ENCODE data around the gene FUT2.

FUT2 gene

GRCh38 chr19:48724796-48725753 is 29.3 kb downstream of the FUT2 start:
- no peak for DNase-seq (ENCODE audit: low read depth in 2 of 2)

GRCh38 chr19:48726556-48726955 is 30.8 kb downstream of the FUT2 start:
- no peak for DNase-seq (ENCODE audit: low read depth in 2 of 2)

- DNase-seq (ENCODE audit: low read depth in 2 of 2) = no peak
Measured at GRCh38 chr19:48728911-48729664, 33.3 kb downstream of the FUT2 start.

- no peak for DNase-seq (ENCODE audit: low read depth in 2 of 2)
Measured at GRCh38 chr19:48731452-48731851, 35.7 kb downstream of the FUT2 start.

GRCh38 chr19:48734625-48735024 is 38.9 kb downstream of the FUT2 start:
- no peak for DNase-seq (ENCODE audit: low read depth in 2 of 2)

GRCh38 chr19:48735031-48735615 is 39.4 kb downstream of the FUT2 start:
- DNase-seq (ENCODE audit: low read depth in 2 of 2) = no peak

- no peak for DNase-seq (ENCODE audit: low read depth in 2 of 2)
Measured at GRCh38 chr19:48737360-48737998, 41.7 kb downstream of the FUT2 start.

GRCh38 chr19:48738557-48739403 is 43.0 kb downstream of the FUT2 start:
- peak; percentile 72 to 75 for DNase-seq (ENCODE audit: low read depth in 2 of 2)

GRCh38 chr19:48739404-48740163 is 43.8 kb downstream of the FUT2 start:
- DNase-seq (ENCODE audit: low read depth in 2 of 2) = no peak

- DNase-seq (ENCODE audit: low read depth in 2 of 2) = no peak
Measured at GRCh38 chr19:48740164-48740972, 44.6 kb downstream of the FUT2 start, which contains the start of gene RASIP1. Gene RASIP1, minus strand, starts transcription at chr19:48740610. Its CDS starts 328 bp downstream, at chr19:48740282.

- no peak for DNase-seq (ENCODE audit: low read depth in 2 of 2)
Measured at GRCh38 chr19:48741129-48741999, 45.6 kb downstream of the FUT2 start.

- DNase-seq (ENCODE audit: low read depth in 2 of 2) = no peak
Measured at GRCh38 chr19:48742096-48742495, 46.3 kb downstream of the FUT2 start.

GRCh38 chr19:48745208-48745995 is 49.6 kb downstream of the FUT2 start:
- DNase-seq (ENCODE audit: low read depth in 2 of 2) = peak in 1 of 2 donors; percentile 24

GRCh38 chr19:48746110-48746509 is 50.3 kb downstream of the FUT2 start:
- DNase-seq (ENCODE audit: low read depth in 2 of 2) = no peak

GRCh38 chr19:48746738-48747575 is 51.2 kb downstream of the FUT2 start, which contains the start of gene IZUMO1:
Gene IZUMO1, minus strand, starts transcription at chr19:48746909. Its CDS starts 1,050 bp downstream, at chr19:48745859.
- no peak for DNase-seq (ENCODE audit: low read depth in 2 of 2)

- no peak for DNase-seq (ENCODE audit: low read depth in 2 of 2)
Measured at GRCh38 chr19:48749571-48750198, 53.9 kb downstream of the FUT2 start.

All from stimulated activated CD8-positive, alpha-beta memory T cell treated with anti-CD3 and anti-CD28 coated beads, Interleukin-15, amount 100 ng/mL, for 4 hours (primary cell).